SK-N-SH treated with all-trans-retinoic acid at 6 μM for 48 hours (cell line): Measurements from ENCODE around the gene PLEKHA1.

Experiments used
- ARNTL ChIP-seq: fragments of 450-650 bp; formaldehyde crosslinking; IDR thresholded peaks from 2 replicates; pipeline ENCODE4 v1.5.0; 2020; ENCODE audit warnings: low read depth, mild to moderate bottlenecking, moderate library complexity, borderline replicate concordance
- CSDC2 ChIP-seq: fragments of 250-450 bp; sonication (Bioruptor Pico); IDR thresholded peaks from 2 replicates; pipeline ENCODE4 v1.5.0; 2020; ENCODE audit warnings: mild to moderate bottlenecking, moderate library complexity
- GLIS3 ChIP-seq: fragments of 250-450 bp; sonication (Bioruptor Pico); IDR thresholded peaks from 2 replicates; pipeline ENCODE4 v1.5.0; 2020; ENCODE audit warnings: mild to moderate bottlenecking, moderate library complexity
- ISL1 ChIP-seq: fragments of 250-450 bp; sonication (Bioruptor Pico); IDR thresholded peaks from 2 replicates; pipeline ENCODE4 v2.1.2; 2022; ENCODE audit warnings: mild to moderate bottlenecking, moderate library complexity
- RARB ChIP-seq: fragments of 250-450 bp; sonication (Bioruptor Pico); IDR thresholded peaks from 2 replicates; pipeline ENCODE4 v1.8.0; 2021; ENCODE audit warnings: mild to moderate bottlenecking, moderate library complexity
- TSHZ2 ChIP-seq: fragments of 250-450 bp; sonication (Bioruptor Pico); IDR thresholded peaks from 2 replicates; pipeline ENCODE4 v1.5.0; 2020; ENCODE audit warnings: mild to moderate bottlenecking, moderate library complexity
- ZNF565 ChIP-seq: fragments of 450-650 bp; formaldehyde crosslinking; conservative IDR thresholded peaks from 2 replicates; pipeline ENCODE4 v1.5.0; 2020; ENCODE audit warnings: low read depth, mild to moderate bottlenecking, moderate library complexity
- TF ChIP-seq, protein P1 (sequence below): fragments of 250-450 bp; sonication (Bioruptor Pico); IDR thresholded peaks from 2 replicates; pipeline ENCODE4 v1.8.0; 2020; ENCODE audit warnings: mild to moderate bottlenecking, moderate library complexity, borderline replicate concordance
- TF ChIP-seq, protein P2 (sequence below): fragments of 250-450 bp; sonication (Bioruptor Pico); IDR thresholded peaks from 2 replicates; pipeline ENCODE4 v1.8.0; 2021; ENCODE audit warnings: low read depth, mild to moderate bottlenecking, moderate library complexity, borderline replicate concordance

GRCh38 chr10:122336332-122336731 lies 38.2 kb upstream of the PLEKHA1 start:
- TF ChIP-seq ISL1 (CRISPR knock-in tag), result no peak
- no peak for TF ChIP-seq CSDC2 (CRISPR knock-in tag)
- TF ChIP-seq, protein P1, sequence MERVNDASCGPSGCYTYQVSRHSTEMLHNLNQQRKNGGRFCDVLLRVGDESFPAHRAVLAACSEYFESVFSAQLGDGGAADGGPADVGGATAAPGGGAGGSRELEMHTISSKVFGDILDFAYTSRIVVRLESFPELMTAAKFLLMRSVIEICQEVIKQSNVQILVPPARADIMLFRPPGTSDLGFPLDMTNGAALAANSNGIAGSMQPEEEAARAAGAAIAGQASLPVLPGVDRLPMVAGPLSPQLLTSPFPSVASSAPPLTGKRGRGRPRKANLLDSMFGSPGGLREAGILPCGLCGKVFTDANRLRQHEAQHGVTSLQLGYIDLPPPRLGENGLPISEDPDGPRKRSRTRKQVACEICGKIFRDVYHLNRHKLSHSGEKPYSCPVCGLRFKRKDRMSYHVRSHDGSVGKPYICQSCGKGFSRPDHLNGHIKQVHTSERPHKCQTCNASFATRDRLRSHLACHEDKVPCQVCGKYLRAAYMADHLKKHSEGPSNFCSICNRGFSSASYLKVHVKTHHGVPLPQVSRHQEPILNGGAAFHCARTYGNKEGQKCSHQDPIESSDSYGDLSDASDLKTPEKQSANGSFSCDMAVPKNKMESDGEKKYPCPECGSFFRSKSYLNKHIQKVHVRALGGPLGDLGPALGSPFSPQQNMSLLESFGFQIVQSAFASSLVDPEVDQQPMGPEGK (CRISPR knock-in tag), result no peak
- no peak for TF ChIP-seq GLIS3 (CRISPR knock-in tag)
- no peak for TF ChIP-seq RARB
- no peak for TF ChIP-seq ZNF565 (CRISPR knock-in tag)
- no peak for TF ChIP-seq TSHZ2 (CRISPR knock-in tag)
- TF ChIP-seq, protein P2, sequence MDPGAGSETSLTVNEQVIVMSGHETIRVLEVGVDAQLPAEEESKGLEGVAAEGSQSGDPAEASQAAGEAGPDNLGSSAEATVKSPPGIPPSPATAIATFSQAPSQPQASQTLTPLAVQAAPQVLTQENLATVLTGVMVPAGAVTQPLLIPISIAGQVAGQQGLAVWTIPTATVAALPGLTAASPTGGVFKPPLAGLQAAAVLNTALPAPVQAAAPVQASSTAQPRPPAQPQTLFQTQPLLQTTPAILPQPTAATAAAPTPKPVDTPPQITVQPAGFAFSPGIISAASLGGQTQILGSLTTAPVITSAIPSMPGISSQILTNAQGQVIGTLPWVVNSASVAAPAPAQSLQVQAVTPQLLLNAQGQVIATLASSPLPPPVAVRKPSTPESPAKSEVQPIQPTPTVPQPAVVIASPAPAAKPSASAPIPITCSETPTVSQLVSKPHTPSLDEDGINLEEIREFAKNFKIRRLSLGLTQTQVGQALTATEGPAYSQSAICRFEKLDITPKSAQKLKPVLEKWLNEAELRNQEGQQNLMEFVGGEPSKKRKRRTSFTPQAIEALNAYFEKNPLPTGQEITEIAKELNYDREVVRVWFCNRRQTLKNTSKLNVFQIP (CRISPR knock-in tag), result no peak
- no peak for TF ChIP-seq ARNTL (CRISPR knock-in tag)
